K562 (cell line): ENCODE data around the gene TAF5L. TPM values are rescaled to one million over a fixed set of nuclear protein-coding genes. Genes with fewer than 3 reads are reported as not detected.

Experiments used
- ARID2 ChIP-seq: fragments of 450-650 bp; IDR thresholded peaks from 2 replicates; pipeline ENCODE4 v1.6.1; 2017; ENCODE audit warnings: antibody characterized with exemption, mild to moderate bottlenecking
- ARID4B ChIP-seq: sonication (generic); formaldehyde crosslinking; IDR thresholded peaks from 2 replicates; pipeline ENCODE4 v1.8.0; 2022; ENCODE audit warnings: mild to moderate bottlenecking, missing genetic modification reagents
- BDP1 ChIP-seq: IDR thresholded peaks from 3 replicates; pipeline ENCODE4 v1.6.1; 2011; ENCODE audit not compliant: insufficient read length, insufficient read depth
- DNMT1 ChIP-seq: fragments of 450-650 bp; IDR thresholded peaks from 2 replicates; pipeline ENCODE4 v1.6.1; 2016; ENCODE audit warnings: antibody characterized with exemption, mild to moderate bottlenecking
- GTF3C2 ChIP-seq: IDR thresholded peaks from 3 replicates; pipeline ENCODE4 v1.6.1; 2011; ENCODE audit warnings: borderline replicate concordance, mild to moderate bottlenecking, moderate library complexity; ENCODE audit not compliant: insufficient read length; ENCODE audit errors: extremely low read depth
- HDGF ChIP-seq: fragments of 450-650 bp; IDR thresholded peaks from 2 replicates; pipeline ENCODE4 v1.6.1; 2016
- LCOR ChIP-seq: sonication (generic); formaldehyde crosslinking; IDR thresholded peaks from 2 replicates; pipeline ENCODE4 v1.8.0; 2022; ENCODE audit warnings: mild to moderate bottlenecking, missing genetic modification reagents
- NCOA2 ChIP-seq, 2 experiments: fragments of 450-650 bp; IDR thresholded peaks; 2 replicates each; pipeline ENCODE4 v1.6.1; 2018; ENCODE audit warnings: mild to moderate bottlenecking in 2 of 2, moderate library complexity in 1 of 2; ENCODE audit not compliant: partially characterized antibody in 2 of 2
- RBBP5 ChIP-seq: fragments of 200-600 bp; sonication (generic); IDR thresholded peaks from 2 replicates; pipeline ENCODE4 v1.6.1; 2012; ENCODE audit warnings: borderline replicate concordance, mild to moderate bottlenecking, low read length, control low read depth, inconsistent platforms; ENCODE audit not compliant: insufficient read depth, poor library complexity, severe bottlenecking
- RUNX1 ChIP-seq: sonication (generic); IDR thresholded peaks from 2 replicates; pipeline ENCODE4 v1.6.1; 2016; ENCODE audit warnings: antibody characterized with exemption, low read depth
- THRAP3 ChIP-seq: fragments of 450-650 bp; IDR thresholded peaks from 2 replicates; pipeline ENCODE4 v1.6.1; 2016; ENCODE audit warnings: mild to moderate bottlenecking, inconsistent platforms, borderline replicate concordance
- ZBTB49 ChIP-seq: sonication (generic); formaldehyde crosslinking; IDR thresholded peaks from 2 replicates; pipeline ENCODE4 v1.8.0; 2022; ENCODE audit warnings: missing genetic modification reagents, mild to moderate bottlenecking, borderline replicate concordance
- ZBTB9 ChIP-seq: fragments of 450-650 bp; formaldehyde crosslinking; IDR thresholded peaks from 2 replicates; pipeline ENCODE4 v1.4.0; 2020; ENCODE audit warnings: mild to moderate bottlenecking, moderate library complexity
- polyA plus RNA-seq, 8 experiments: library from polyadenylated mRNA; depleted of rRNA in 4 of 8; stranded (reverse) in 5 of 8; unstranded in 3 of 8; fragments of >200 nt; fragmentation: Nextera tagmentation in 2 of 8; fragmentation: Illumina TruSeq in 1 of 8; extraction: Ambion mirVana in 2 of 8; extraction: Trizol in 1 of 8; gene quantifications; 2 replicates each; pipeline versions ENCODE4 v1.2.1 to v1.2.3, GENCODE V29; 2011 to 2014; ENCODE audit warnings: inconsistent platforms in 1 of 8, missing spikeins in 1 of 8
- total RNA-seq, 7 experiments: library from RNA; depleted of rRNA in 6 of 7; stranded (reverse); fragments of >200 nt in 6 of 7; fragmentation: Illumina TruSeq in 2 of 7; extraction: Trizol in 2 of 7; gene quantifications; 2 replicates each; pipeline versions ENCODE4 v1.2.1 to v1.2.3, GENCODE V29; 2011 to 2021; ENCODE audit warnings: low replicate concordance in 1 of 7

The TAF5L gene
- total and polyA plus RNA-seq, 9 of the 15 experiments (the other 6 are each of a cell fraction or from before 2014, with no cell fraction given): 2.2 to 34.2 (median 23.3) TPM

GRCh38 chr1:229558460-229559335 lies 67.2 kb downstream of the TAF5L start, which contains the start of gene ABCB10 (continued):
- TF ChIP-seq ZBTB49 (no peak; the same call in 1 of the 2 replicates), ARID4B (CRISPR knock-in tag) (peak; percentile 98), DNMT1 (no peak), ZBTB9 (CRISPR knock-in tag) (peak; percentile 51; the same call in 1 of the 2 replicates), RUNX1 (0 out of 2 replicates have a peak, but pooled peaks have one; percentile 42), BDP1 (no peak), GTF3C2 (no peak), HDGF (no peak), NCOA2 (IDR thresholded peaks at IDR 0.05; ENCODE audit: partially characterized antibody in 2 of 2) (peak in 1 of 2 experiments; percentile 94), ARID2 (peak; percentile 31; the same call in 1 of the 2 replicates), THRAP3 (no peak), LCOR (CRISPR knock-in tag) (peak; percentile 68; the same call in 1 of the 2 replicates), RBBP5 (peak; percentile 97)
